ENCODE data around the gene MUC4.

DNA sequence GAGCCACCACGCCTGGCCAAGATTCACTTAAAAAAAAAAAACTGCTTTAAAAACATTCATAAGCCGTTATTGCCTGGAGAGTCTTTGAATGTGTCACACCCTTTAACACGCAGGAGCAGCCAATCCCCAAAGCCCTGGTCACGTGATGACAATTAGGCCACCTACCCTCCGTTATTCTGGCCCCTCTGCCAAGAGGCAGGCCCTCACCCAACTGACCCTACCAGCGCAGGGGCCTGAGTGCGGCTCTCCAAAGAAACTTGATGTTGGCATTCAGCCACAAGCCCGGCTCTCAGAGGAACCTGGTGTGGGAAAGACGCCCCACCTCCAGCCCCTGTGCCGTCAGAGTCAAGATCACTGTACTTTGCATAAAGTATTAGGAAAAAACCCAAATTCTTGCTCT, 11.6 kb upstream of the MUC4 start:
- TF ChIP-seq, protein P1, sequence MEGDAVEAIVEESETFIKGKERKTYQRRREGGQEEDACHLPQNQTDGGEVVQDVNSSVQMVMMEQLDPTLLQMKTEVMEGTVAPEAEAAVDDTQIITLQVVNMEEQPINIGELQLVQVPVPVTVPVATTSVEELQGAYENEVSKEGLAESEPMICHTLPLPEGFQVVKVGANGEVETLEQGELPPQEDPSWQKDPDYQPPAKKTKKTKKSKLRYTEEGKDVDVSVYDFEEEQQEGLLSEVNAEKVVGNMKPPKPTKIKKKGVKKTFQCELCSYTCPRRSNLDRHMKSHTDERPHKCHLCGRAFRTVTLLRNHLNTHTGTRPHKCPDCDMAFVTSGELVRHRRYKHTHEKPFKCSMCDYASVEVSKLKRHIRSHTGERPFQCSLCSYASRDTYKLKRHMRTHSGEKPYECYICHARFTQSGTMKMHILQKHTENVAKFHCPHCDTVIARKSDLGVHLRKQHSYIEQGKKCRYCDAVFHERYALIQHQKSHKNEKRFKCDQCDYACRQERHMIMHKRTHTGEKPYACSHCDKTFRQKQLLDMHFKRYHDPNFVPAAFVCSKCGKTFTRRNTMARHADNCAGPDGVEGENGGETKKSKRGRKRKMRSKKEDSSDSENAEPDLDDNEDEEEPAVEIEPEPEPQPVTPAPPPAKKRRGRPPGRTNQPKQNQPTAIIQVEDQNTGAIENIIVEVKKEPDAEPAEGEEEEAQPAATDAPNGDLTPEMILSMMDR (IDR thresholded peaks at IDR 0.05; ENCODE audit: low read length), result no peak
- TF ChIP-seq EZH2 (IDR thresholded peaks at IDR 0.05; ENCODE audit: borderline replicate concordance, low read length), result no peak

Measured in OCI-LY1 (cell line).